IgD-negative memory B cell (primary cell): ENCODE results near the gene GATD1. TPM values are rescaled to one million over a fixed set of nuclear protein-coding genes. Genes with fewer than 3 reads are reported as not detected.

ENCODE experiments used
- H3K27ac Mint-ChIP-seq, 3 donors: one replicate each; pipeline ENCODE4 v1.8.0; 2020 to 2022; ENCODE audit warnings: mild to moderate bottlenecking in 3 of 3, mixed read lengths in 3 of 3, moderate library complexity in 1 of 3
- H3K27me3 Mint-ChIP-seq: one replicate; pipeline ENCODE4 v1.8.0; 2021; ENCODE audit warnings: mixed read lengths
- H3K36me3 Mint-ChIP-seq: one replicate; pipeline ENCODE4 v1.8.0; 2020; ENCODE audit warnings: mild to moderate bottlenecking, mixed read lengths
- H3K4me1 Mint-ChIP-seq, 3 donors: one replicate each; pipeline ENCODE4 v1.8.0; 2020 to 2022; ENCODE audit warnings: mixed read lengths in 3 of 3, mild to moderate bottlenecking in 1 of 3
- H3K4me3 Mint-ChIP-seq, 4 donors: one replicate each; pipeline ENCODE4 v1.8.0; 2020 to 2022; ENCODE audit warnings: mild to moderate bottlenecking in 4 of 4, mixed read lengths in 4 of 4, moderate library complexity in 3 of 4
- H3K9me3 Mint-ChIP-seq, 3 donors: one replicate each; pipeline ENCODE4 v1.8.0; 2020 to 2021; ENCODE audit warnings: mixed read lengths in 3 of 3, mild to moderate bottlenecking in 1 of 3
- polyA plus RNA-seq: library from polyadenylated mRNA; unstranded; fragments of 300-500 nt; fragmentation: Illumina TruSeq; gene quantifications from one replicate; pipeline ENCODE4 v1.2.3, GENCODE V29; 2021

The GATD1 gene, protein sequence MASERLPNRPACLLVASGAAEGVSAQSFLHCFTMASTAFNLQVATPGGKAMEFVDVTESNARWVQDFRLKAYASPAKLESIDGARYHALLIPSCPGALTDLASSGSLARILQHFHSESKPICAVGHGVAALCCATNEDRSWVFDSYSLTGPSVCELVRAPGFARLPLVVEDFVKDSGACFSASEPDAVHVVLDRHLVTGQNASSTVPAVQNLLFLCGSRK
- 30.7 TPM for polyA plus RNA-seq

DNA sequence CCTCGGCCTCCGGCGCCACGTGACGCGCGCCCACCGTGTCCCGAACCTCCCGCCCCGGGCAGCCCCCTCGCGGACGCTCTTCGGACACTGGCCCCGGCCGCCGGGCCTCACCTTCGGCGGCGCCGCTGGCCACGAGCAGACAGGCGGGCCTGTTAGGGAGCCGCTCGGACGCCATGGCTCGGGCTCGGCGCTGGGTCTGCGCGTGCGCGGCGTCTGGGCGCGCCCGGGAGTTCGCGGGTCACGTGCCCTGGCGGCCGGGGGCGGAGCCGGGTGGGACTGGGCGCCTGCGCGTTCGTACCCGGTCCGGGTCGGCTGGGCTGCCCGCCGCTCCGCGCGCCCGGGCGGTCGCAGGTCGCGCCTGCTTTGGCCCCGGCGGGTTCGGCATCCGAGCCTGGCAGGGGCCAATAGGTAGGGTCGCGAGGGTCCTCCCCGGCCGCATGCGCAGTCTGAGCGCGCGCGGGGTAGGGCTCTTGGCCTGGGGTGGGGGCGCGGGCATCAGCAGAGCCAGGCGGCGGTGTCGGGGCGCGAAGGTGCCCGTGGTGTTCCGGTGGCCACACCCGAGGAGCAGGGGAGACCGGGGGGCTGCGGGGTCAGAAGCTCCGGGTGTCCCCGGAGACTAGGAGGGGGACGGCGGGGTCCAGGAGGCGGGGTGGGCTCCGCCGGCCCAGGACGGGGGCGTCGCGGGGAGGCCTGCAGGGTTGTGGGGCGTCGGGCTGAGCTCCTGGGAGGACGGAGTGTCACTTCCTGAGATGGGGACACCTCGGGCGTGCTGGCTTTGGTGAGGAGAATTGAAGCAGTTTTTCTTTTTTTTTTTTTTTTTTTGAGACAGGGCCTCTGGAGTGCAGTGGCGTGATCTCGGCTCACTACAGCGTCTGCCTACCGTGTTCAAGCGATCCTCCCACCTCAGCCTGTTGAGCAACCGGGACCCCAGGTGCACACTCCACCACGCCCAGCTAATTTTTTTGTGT is at the start of gene GATD1:
TSS of gene GATD1 (minus strand) at position 200 of the 968 bp plus-strand sequence. CDS start at position 175, 25 bp downstream.
- Mint-ChIP-seq H3K9me3 (no peaks in the 10 kb centered on the region), H3K27me3 (no peaks in the 10 kb centered on the region), H3K36me3 (no peaks in the 10 kb centered on the region)

DNA sequence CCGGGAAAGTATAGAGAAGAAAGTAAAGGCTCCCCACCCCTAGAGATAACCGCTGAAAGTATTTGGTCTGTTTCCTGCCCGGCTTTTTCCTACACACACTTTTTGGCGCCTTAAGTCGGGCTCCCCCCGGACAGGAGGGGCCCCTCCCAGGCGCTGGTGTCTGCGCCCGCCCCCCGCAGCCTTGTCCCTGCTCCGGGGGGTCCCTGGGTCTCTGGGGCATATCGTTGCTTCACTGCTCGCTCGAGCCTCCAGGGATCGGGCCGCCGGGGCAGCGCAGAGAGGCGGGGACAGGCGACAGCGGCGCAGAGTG is 49.5 kb upstream of the GATD1 start:
- Mint-ChIP-seq H3K9me3 (no peaks in the 10 kb centered on the region), H3K4me3 (peak overlapping the region; percentile 80 to 91 (median 88)), H3K36me3 (peaks cover 3% of the 10 kb centered on the region), H3K4me1 (peaks cover 11 to 21% (median 20%) of the 10 kb centered on the region in 3 donors), H3K27ac (peak overlapping the region in 2 of 3 donors; percentile 71 to 93), H3K27me3 (peaks cover 7% of the 10 kb centered on the region)

More for the DNA sequence above, at the start of gene GATD1:
- peaks cover 0 to 8% (median 6%) of the 10 kb centered on the region in 3 donors for H3K4me1 Mint-ChIP-seq
- H3K27ac Mint-ChIP-seq, result peak within 1 kb of the TSS; percentile 28 to 78 (median 46)
- H3K4me3 Mint-ChIP-seq, result peak within 1 kb of the TSS; percentile 72 to 93 (median 86)

DNA sequence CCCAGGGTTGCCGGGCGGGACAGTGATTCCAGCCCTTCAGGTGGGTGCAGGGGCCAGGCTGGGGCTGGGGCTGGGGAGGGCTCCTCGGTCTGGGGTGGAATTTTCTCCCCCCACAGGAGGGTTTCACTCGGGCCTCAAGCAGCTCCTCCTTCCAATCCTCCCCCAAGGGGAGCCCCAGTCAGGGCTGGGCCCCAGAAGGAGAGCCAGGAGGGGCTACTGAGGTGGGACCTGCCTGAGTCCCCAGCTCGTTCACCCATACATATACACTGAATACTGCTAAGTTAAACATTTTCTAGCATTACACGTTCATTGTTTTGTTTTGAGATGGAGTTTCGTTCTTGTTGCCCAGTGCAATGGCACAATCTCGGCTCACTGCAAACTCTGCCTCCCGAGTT is 48.9 kb upstream of the GATD1 start:
- Mint-ChIP-seq H3K36me3 (peaks cover 3% of the 10 kb centered on the region), H3K27me3 (peaks cover 5% of the 10 kb centered on the region), H3K4me1 (peaks cover 8 to 21% (median 20%) of the 10 kb centered on the region in 3 donors), H3K27ac (peak overlapping the region in 2 of 3 donors; percentile 71 to 93), H3K4me3 (peak overlapping the region; percentile 80 to 91 (median 88)), H3K9me3 (no peaks in the 10 kb centered on the region)

DNA sequence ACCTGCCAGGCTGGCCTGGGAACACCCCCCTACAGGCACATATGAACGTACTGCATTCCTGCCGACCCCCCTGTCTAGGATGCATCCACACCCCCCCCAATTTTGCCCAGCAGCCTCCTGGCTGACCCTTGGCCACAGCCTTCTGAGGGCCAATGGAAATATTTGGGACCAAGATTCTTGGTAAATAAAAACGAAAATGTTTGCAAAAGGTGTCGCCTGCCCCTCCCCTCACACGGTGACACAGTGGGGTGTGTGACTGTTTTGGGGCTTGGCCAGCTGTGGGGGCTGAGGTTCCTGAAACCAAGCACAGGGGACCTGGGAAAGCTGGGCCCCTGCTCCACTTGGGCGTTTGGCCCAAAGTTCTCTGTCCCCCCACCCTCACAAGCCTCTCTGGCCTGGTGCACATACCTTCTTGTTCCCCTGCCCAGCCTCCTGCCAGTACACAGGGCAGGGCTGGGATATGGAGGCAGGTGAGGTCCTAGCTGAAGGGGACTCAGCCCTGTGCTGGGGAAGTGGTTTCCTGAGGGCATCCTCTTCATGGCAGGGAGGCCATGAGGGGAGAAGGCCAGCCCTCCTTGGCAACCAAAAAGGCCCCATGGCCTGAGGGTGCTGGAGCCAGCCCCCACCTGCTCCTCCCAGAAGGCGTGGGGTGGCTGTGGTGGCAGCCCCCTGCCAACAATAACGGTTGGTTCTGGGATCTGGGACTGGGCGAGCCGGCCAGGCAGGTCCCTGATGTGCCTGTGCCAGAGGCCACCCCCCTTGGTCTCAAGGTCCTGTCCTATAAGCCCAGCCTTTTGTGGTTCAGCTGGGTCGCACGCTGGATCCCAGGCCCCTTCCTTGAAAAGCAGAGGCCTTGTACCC is 48.3 kb upstream of the GATD1 start:
- Mint-ChIP-seq H3K4me3 (peak overlapping the region in 1 of 4 donors; percentile 88), H3K27ac (no peak overlapping the region), H3K27me3 (peaks cover 5% of the 10 kb centered on the region), H3K36me3 (peaks cover 3% of the 10 kb centered on the region), H3K9me3 (no peaks in the 10 kb centered on the region), H3K4me1 (peaks cover 8 to 27% (median 25%) of the 10 kb centered on the region in 3 donors)

DNA sequence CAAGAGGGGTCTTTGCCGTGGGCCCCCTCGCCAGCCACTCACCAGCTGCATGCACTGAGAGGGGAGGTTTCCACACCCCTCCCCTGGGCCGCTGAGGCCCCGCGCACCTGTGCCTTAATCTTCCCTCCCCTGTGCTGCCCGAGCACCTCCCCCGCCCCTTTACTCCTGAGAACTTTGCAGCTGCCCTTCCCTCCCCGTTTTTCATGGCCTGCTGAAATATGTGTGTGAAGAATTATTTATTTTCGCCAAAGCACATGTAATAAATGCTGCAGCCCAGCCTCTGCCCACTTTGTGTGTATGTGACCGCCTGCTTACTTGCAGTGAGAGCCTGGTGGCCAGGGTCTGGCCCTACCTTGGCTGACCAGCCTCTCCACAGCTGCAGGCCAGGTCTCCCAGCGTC is 47.7 kb upstream of the GATD1 start:
- peak overlapping the region in 1 of 4 donors; percentile 29 for H3K4me3 Mint-ChIP-seq
- peaks cover 3% of the 10 kb centered on the region for H3K36me3 Mint-ChIP-seq
- peaks cover 11 to 27% (median 25%) of the 10 kb centered on the region in 3 donors for H3K4me1 Mint-ChIP-seq
- H3K27ac Mint-ChIP-seq, result no peak overlapping the region
- H3K9me3 Mint-ChIP-seq, result no peaks in the 10 kb centered on the region
- peaks cover 5% of the 10 kb centered on the region for H3K27me3 Mint-ChIP-seq

DNA sequence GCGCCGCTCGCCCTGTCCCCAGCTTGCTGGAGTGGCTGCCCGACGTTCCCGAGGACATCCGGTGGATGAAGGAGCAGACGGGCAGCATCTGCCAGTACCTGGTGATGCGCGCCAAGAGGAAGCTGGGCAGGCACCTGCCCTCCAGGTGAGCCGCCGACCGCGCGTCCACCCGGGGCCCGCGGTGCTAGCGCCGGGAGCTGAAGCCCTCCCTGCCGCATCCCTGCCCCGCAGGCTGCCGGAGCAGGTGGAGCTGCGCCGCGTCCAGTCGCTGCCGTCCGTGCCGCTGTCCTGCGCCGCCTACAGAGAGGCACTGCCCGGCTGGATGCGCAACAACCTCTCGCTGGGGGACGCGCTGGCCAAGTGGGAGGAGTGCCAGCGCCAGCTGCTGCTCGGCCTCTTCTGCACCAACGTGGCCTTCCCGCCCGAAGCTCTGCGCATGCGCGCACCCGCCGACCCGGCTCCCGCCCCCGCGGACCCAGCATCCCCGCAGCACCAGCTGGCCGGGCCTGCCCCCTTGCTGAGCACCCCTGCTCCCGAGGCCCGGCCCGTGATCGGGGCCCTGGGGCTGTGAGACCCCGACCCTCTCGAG is 47.1 kb upstream of the GATD1 start:
- H3K4me1 Mint-ChIP-seq, result peaks cover 13 to 25% (median 23%) of the 10 kb centered on the region in 3 donors
- H3K4me3 Mint-ChIP-seq, result no peak overlapping the region
- H3K27ac Mint-ChIP-seq, result no peak overlapping the region
- peaks cover 5% of the 10 kb centered on the region for H3K27me3 Mint-ChIP-seq
- peaks cover 3% of the 10 kb centered on the region for H3K36me3 Mint-ChIP-seq
- H3K9me3 Mint-ChIP-seq, result no peaks in the 10 kb centered on the region

DNA sequence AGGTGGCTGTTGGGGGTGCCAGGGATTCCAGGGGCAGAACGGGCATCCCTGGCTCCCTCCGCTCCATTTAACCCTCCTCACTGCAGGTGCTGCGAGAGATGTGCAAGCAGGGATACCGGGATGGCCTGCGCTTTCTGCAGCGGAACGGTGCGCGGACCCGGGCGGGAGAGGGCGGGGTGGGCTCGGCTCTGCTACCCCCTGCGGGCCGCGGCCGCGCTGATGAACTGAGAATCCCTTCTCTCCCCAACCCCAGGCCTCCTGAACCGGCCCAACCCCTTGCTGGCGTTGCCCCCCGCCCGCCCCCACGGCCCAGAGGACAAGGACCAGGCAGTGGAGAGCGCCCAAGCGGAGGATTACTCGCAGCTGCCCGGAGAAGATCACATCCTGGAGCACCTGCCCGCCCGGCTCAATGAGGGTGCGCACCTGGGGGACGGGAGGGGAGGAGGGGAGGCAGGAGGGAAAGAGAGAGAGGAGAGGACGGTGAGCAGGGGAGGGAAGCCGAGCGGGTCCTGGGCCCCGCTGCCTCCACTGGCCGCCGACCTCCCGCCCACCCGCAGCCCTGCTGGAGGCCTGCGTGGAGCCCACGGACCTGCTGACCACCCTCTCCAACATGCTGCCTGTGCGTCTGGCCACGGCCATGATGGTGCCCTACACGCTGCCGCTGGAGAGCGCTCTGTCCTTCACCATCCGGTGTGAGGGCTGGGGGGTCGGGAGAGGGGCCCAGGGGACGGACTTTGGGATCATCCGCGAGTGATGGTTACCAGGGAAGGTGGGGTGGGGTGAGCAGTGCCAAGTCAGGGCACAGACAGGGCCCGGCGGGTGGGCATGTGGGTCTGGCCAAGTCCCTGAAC is 46.4 kb upstream of the GATD1 start:
- H3K36me3 Mint-ChIP-seq, result peaks cover 3% of the 10 kb centered on the region
- no peaks in the 10 kb centered on the region for H3K9me3 Mint-ChIP-seq
- peaks cover 1% of the 10 kb centered on the region for H3K27me3 Mint-ChIP-seq
- H3K4me1 Mint-ChIP-seq, result peaks cover 13 to 18% (median 16%) of the 10 kb centered on the region in 3 donors
- H3K27ac Mint-ChIP-seq, result peak overlapping the region in 1 of 3 donors; percentile 45
- H3K4me3 Mint-ChIP-seq, result no peak overlapping the region

DNA sequence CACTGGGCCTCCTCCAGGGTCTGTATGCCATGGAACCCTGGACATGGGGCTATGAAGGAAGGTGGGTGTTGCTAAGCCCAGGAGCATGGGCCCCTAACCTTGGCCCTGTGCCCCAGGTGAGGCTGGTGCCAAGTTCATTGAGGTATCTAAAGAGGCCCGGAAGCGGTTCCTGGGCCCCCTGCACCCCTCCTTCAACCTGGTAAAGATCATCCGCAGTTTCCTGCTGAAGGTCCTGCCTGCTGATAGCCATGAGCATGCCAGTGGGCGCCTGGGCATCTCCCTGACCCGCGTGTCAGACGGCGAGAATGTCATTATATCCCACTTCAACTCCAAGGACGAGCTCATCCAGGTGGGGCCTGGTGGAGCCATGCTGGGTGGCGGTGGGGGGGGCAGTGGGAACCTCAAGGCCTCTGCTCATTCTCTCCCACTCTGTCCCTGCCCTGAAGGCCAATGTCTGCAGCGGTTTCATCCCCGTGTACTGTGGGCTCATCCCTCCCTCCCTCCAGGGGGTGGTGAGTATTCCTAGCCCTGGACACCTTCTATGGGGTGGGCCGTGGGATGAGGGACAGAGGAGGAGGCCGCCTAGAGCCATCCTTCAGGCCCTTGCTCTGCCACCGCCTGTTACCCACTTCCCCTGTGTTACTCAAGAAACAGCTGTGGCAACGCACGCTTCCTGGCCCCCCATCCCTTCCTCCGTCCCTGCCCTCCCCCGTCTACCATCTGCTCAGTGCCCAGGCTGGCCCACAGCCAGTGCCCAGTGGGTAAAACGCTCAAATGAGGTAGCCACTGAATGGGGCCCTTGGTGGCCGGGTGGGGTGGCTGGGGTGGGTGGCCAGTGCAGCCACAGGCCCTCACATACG is 44.5 kb upstream of the GATD1 start:
- peak overlapping the region in 3 of 4 donors; percentile 9 to 100 (median 17) for H3K4me3 Mint-ChIP-seq

DNA sequence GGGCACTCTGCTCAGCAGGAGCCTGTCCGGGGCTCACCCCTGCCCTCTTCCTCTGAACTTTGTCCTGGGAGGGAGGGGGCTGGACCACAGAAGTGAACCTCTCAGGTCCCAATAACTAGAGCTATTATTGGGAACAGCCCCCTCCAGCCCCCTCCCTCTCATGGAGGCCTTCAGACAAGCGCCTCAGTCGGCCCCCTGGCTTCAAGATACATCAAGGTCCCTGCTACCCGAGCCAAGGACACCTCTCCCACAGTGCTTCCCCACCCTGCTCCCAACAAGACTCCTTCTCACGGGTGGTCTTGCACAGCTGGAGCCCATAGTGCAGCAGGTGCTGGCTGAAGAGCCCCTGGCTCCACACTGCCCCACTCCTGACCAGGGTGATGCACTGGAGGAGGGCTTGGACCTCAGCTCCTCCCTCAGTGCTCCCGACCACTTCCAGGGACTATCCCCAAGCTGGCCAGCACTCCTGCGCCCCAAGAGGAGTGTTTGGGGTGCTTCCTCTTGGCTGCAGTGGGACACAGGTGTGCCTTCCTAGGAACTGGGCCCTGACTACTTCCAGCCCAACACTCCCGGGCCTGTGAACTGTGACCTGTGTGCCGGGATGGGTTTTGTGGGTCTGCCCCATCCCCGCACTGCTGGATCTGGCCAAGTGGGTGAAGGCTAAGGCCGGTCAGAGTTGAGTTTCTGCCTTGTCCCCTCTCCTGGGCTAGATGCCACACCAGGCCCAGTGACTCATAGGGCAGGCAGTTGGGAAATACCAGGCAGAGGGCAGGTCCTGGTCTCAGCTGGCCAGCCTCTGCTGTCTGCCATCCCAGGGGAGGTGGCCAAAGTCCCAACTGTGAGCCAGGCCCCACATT is 43.6 kb upstream of the GATD1 start:
- H3K9me3 Mint-ChIP-seq, result no peaks in the 10 kb centered on the region
- H3K27ac Mint-ChIP-seq, result peak overlapping the region in 1 of 3 donors; percentile 99
- peak overlapping the region; percentile 85 to 100 (median 92) for H3K4me3 Mint-ChIP-seq
- no peaks in the 10 kb centered on the region for H3K27me3 Mint-ChIP-seq
- H3K4me1 Mint-ChIP-seq, result peaks cover 5 to 9% (median 7%) of the 10 kb centered on the region in 3 donors
- H3K36me3 Mint-ChIP-seq, result peaks cover 1% of the 10 kb centered on the region

More for the DNA sequence above, 44.5 kb upstream of the GATD1 start:
- no peaks in the 10 kb centered on the region for H3K27me3 Mint-ChIP-seq
- H3K27ac Mint-ChIP-seq, result peak overlapping the region in 1 of 3 donors; percentile 67
- peaks cover 1% of the 10 kb centered on the region for H3K36me3 Mint-ChIP-seq
- peaks cover 5 to 11% (median 10%) of the 10 kb centered on the region in 3 donors for H3K4me1 Mint-ChIP-seq
- no peaks in the 10 kb centered on the region for H3K9me3 Mint-ChIP-seq

DNA sequence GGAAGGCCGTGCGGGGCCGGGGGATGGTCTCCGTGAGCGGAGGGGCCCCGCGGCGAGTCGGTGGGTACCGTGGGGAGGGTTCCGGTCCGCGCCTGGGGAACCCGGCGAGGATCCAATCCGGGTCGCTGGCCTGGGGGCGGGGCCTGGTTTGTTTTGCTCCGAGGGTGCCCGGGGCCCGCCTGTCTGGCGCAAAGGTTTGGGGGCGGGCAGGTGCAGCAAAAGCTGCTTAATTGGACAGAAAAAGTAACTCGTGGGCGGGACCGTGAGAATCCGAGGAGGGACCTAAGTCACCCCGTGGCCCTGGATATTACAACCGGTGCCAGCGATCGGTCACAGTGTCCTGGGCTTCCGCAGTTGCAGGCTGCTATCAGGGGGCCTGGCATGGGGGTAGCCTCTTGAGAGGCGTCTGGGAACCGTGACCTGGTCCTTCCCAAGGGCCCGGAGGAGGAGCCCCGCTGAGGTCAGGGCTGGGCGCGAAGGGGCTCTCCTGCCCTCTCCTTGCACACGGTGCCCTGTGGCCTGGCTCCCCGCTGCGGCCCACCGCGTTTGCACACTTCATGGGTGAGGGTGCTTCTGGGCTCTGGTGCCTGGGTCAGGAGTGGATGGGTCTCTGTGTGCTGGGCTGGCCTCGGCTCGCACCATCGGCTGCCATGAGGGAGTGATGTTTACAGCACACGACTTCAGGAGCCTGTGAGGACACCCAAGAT is 42.8 kb upstream of the GATD1 start:
- no peaks in the 10 kb centered on the region for H3K27me3 Mint-ChIP-seq
- peaks cover 1% of the 10 kb centered on the region for H3K36me3 Mint-ChIP-seq
- peak overlapping the region in 2 of 3 donors; percentile 81 to 99 for H3K27ac Mint-ChIP-seq
- no peaks in the 10 kb centered on the region for H3K9me3 Mint-ChIP-seq
- peak overlapping the region; percentile 85 to 100 (median 92) for H3K4me3 Mint-ChIP-seq
- H3K4me1 Mint-ChIP-seq, result peaks cover 5 to 9% (median 7%) of the 10 kb centered on the region in 3 donors

DNA sequence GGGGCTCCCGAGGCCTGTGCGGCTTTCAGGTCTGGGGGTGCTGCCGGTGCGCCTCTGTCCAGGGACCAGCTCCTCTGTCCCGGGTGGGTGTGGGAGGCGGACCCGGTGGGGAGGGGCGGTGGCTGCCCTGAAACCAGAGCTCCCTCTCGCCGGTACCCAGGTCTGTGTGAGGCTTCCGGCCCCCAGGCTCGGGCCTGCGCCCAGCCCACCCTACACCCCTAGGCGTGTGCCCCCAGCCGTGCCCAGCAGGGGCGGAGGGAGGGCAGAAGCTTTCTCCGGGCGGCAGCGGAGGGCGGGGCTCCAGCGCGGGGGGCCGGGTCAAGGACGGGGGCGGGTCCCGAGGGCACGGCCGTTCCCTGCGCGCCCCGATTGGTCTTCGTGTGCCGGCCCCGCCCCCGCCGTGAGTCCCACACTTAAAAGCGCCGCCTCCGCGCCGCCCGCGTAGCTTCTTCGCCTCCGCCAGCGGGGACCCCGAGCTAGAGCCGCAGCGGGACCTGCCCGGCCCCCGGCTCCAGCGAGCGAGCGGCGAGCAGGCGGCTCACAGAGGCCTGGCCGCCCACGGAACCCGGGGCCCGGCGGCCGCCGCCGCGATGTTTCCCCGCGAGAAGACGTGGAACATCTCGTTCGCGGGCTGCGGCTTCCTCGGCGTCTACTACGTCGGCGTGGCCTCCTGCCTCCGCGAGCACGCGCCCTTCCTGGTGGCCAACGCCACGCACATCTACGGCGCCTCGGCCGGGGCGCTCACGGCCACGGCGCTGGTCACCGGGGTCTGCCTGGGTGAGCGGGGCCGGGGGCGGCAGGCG is 42.0 kb upstream of the GATD1 start:
- H3K36me3 Mint-ChIP-seq, result peaks cover 1% of the 10 kb centered on the region
- H3K27me3 Mint-ChIP-seq, result no peaks in the 10 kb centered on the region
- peak overlapping the region; percentile 85 to 100 (median 92) for H3K4me3 Mint-ChIP-seq
- H3K9me3 Mint-ChIP-seq, result no peaks in the 10 kb centered on the region
- H3K4me1 Mint-ChIP-seq, result peaks cover 5 to 9% (median 7%) of the 10 kb centered on the region in 3 donors
- H3K27ac Mint-ChIP-seq, result peak overlapping the region in 2 of 3 donors; percentile 81 to 99
